Measurements from ENCODE around the gene CNOT1.

DNA sequence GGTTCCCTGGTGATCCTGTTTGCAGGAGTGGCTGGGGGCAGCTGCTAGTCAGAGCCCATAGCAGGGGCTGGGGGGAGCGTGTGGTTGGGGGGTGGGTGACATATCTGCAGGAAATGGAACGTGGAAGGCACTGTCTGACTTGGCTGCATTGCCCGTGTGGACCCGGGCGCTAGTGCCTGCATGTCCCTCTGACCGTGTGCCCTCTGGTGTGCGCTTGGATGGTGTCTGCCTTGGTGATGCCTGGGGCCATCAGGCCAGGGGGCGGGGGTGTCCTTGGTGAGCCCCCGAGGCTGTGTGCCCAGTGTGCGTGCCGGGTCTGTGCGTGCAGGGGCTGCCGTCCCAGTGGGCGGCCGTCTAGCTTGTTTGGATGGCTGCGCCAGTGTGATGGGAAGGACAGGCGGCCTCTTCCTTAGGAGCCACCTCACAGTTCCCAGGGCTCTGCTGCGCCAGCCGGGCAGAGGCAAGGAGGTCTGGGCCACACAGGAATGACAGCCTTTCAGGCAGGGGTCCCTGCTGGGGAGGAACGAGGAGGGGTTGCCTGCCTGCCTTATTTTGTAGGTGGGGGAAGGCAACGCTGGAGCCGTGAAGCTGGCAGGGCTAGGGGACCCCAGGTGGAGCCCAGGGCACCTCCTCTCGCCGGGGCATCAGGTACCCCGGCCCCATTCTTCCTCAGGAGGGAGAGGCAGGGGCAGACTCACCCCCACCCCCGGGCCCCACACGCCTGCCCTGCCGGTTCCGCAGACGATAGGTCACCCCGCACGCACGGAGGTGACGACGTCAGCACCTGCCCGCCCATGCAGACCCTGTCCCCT is 129.0 kb downstream of the CNOT1 start:
- TF ChIP-seq KLF5 (IDR thresholded peaks at IDR 0.05; ENCODE audit: partially characterized antibody), result no peak
- TF ChIP-seq TCF3 (IDR thresholded peaks at IDR 0.05; ENCODE audit: borderline replicate concordance, insufficient read depth, low read depth, low read length), result no peak
- TF ChIP-seq, protein P1, sequence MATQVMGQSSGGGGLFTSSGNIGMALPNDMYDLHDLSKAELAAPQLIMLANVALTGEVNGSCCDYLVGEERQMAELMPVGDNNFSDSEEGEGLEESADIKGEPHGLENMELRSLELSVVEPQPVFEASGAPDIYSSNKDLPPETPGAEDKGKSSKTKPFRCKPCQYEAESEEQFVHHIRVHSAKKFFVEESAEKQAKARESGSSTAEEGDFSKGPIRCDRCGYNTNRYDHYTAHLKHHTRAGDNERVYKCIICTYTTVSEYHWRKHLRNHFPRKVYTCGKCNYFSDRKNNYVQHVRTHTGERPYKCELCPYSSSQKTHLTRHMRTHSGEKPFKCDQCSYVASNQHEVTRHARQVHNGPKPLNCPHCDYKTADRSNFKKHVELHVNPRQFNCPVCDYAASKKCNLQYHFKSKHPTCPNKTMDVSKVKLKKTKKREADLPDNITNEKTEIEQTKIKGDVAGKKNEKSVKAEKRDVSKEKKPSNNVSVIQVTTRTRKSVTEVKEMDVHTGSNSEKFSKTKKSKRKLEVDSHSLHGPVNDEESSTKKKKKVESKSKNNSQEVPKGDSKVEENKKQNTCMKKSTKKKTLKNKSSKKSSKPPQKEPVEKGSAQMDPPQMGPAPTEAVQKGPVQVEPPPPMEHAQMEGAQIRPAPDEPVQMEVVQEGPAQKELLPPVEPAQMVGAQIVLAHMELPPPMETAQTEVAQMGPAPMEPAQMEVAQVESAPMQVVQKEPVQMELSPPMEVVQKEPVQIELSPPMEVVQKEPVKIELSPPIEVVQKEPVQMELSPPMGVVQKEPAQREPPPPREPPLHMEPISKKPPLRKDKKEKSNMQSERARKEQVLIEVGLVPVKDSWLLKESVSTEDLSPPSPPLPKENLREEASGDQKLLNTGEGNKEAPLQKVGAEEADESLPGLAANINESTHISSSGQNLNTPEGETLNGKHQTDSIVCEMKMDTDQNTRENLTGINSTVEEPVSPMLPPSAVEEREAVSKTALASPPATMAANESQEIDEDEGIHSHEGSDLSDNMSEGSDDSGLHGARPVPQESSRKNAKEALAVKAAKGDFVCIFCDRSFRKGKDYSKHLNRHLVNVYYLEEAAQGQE (IDR thresholded peaks at IDR 0.05; ENCODE audit: low read depth, low read length), result no peak
- TF ChIP-seq, protein P2, sequence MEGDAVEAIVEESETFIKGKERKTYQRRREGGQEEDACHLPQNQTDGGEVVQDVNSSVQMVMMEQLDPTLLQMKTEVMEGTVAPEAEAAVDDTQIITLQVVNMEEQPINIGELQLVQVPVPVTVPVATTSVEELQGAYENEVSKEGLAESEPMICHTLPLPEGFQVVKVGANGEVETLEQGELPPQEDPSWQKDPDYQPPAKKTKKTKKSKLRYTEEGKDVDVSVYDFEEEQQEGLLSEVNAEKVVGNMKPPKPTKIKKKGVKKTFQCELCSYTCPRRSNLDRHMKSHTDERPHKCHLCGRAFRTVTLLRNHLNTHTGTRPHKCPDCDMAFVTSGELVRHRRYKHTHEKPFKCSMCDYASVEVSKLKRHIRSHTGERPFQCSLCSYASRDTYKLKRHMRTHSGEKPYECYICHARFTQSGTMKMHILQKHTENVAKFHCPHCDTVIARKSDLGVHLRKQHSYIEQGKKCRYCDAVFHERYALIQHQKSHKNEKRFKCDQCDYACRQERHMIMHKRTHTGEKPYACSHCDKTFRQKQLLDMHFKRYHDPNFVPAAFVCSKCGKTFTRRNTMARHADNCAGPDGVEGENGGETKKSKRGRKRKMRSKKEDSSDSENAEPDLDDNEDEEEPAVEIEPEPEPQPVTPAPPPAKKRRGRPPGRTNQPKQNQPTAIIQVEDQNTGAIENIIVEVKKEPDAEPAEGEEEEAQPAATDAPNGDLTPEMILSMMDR (IDR thresholded peaks at IDR 0.05 in 2 of 3, conservative IDR thresholded peaks at IDR 0.05 in 1 of 3; ENCODE audit: control insufficient read depth in 2 of 3, extremely low read depth in 1 of 3, insufficient read depth in 1 of 3, low read depth in 3 of 3, low read length in 3 of 3), result no peak
- TF ChIP-seq BHLHE40 (IDR thresholded peaks at IDR 0.05; ENCODE audit: borderline replicate concordance in 1 of 2, low read depth in 2 of 2, low read length in 1 of 2), result no peak
- no peak for TF ChIP-seq POLR2A (IDR thresholded peaks at IDR 0.05; ENCODE audit: low read depth, low read length)
- no peak for TF ChIP-seq MXI1 (IDR thresholded peaks at IDR 0.05; ENCODE audit: low read depth, low read length)
